ENCODE measurements around the gene FAM240B.

Gene FAM240B

DNA sequence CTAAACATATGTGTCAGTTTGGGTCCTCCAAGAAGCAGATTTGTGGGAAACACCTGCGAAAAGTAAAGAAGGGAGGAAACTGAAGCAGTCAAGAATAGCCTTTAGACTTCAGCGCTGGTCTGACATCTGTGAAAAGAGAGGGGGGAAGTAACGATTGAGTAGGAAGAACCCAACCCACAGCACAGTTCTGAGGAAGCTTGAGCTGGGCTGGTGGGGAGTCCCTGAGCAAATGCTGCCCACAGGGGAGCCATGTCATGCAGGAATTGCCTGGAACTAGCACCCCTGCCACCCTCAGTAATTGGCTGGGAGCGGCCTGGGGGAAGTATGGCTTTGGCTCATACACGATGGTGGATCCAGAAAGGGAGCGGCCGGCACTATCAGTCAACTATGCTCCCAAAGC, 20.6 kb downstream of the FAM240B start:
- no peak for DNase-seq (ENCODE audit: low read depth in 2 of 2)

DNA sequence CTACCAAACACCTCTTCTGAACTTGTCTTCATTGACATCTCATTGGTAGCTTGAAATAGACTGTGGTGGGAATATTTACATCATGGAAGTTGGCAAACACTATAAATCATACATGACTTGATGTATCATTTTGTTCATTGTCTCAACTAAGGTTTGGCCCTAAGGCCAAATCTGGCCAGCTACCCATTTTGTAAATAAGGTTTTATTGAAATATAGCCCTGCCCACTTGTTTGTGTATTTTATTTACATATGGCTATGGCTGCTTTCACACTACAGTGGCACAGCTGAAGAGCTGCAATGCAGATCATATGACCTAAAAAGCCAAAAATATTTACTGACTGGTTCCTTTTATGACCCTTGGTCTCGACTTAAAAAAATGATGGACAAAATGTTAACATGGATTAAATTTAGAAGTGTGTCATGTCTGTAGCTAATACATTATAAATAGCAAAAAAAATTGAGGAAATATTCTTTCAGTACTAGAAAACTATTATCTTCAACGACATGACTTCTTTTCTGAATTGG, 22.1 kb downstream of the FAM240B start:
- DNase-seq (ENCODE audit: low read depth in 2 of 2): no peak

DNA sequence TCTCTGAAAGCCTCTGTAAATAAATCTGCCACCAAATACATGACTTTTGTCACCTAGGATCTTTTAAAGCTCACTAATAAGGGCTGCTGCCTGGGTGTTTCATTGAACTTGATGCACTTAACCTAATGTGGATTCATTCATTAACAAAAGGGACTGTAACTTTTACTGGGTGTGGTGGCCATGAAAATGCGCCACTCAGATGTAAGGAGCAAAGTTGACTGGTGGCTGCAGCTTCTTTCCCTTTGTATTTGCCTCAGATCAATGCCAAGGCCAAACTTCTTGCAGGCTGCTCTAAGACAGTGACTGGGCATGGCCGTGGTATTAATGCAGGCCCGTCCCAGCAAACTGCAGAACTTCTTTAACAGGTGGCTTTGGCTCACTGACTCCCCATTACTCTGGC, 22.9 kb downstream of the FAM240B start:
- DNase-seq (ENCODE audit: low read depth in 2 of 2): no peak

DNA sequence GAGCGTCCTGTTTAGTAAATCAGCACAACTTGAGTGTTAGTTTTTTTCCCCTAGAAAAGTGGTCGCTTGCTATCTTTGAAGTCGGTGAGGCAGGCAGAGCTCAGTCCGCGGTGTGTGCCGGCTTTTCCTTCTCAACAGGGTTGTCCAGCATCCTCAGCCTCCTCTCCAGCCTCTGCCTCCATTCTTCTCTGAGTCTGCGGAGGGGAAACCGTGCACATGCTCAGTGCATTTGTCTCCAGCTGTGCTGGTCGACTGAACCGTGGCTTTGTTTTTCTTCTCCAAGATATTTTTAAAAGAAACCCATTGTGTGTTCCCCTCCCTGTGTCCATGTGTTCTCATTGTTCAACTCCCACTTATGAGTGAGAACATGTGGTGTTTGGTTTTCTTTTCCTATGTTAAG, 25.3 kb downstream of the FAM240B start:
- no peak for DNase-seq (ENCODE audit: low read depth in 2 of 2)

DNA sequence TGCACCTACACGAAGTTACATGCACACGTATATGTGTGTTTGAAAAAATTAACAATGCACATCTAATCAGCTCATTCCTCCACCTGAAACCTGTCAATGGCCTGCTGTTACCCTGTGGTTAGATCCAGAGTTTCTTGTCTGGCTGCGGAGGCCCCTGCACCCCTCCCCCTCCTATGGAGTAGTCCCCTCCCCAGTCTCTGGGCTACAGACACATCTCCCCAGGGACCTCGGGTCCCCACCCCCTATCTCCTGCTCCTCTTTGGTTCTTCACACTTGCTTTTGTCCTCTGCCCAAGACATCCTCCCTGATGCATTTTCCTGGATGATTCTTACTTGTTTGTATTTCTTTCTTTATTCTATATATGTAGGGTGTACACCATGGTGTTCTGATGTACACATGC, 27.2 kb downstream of the FAM240B start:
- DNase-seq (ENCODE audit: low read depth in 2 of 2): no peak

DNA sequence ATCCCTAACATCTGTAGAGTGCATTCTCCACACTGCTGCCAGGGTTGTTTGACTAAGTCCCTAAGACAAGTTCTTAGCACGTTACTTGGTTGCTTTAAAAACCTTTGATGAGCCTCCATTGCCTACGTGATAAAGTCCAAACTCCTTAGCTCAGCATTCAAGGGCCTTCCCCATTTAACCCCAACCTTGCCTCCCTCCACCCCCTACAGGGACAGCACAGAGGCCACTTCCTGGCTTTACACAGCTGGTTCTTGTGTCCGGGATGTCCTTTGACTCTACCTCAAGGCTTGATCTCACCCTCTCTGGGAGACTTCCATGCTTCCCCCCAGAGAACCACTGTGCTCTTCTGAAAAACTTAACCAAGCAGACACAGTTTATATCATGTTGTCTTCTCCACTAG, 29.4 kb downstream of the FAM240B start:
- no peak for DNase-seq (ENCODE audit: low read depth in 2 of 2)

DNA sequence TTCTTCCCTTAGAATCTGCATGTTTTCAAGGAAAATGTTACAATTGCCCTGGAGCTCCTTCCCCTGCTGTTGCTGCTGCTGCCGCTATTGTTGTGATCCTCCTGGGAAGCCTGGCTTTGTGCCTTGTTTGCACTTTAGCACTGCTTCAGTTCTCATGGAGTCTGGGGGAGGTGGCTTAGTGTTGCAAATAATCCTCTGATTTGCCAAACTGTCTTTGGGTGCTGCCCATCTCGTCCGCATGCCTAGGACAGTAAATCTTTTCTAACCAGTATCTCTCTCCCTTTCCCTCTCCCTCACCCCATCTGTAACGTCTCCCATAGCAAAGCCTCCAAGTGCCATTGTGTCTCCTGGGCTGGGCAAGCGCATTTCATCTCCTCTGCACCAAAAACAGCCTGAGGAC, 30.3 kb downstream of the FAM240B start:
- no peak for DNase-seq (ENCODE audit: low read depth in 2 of 2)

DNA sequence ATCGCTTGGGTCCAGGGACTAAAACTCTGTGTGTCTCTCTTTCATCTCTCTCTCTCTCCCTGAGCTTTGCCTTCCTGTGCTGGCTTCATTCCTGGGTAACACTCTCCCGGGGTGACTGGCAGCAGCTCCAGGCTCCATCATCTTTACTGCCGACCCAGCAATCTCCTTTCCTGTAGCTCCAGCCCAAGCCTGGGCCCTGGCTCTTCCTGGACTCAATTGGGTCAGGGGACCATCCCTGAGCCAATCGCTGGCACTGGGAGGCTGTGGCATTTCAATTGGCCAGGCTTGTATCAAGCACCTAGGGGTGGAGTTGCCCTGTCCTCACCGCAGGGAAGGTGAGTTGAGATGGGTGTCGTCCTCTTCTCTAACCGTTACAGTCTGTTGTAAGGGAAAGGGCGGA, 31.9 kb downstream of the FAM240B start:
- no peak for DNase-seq (ENCODE audit: low read depth in 2 of 2)

DNA sequence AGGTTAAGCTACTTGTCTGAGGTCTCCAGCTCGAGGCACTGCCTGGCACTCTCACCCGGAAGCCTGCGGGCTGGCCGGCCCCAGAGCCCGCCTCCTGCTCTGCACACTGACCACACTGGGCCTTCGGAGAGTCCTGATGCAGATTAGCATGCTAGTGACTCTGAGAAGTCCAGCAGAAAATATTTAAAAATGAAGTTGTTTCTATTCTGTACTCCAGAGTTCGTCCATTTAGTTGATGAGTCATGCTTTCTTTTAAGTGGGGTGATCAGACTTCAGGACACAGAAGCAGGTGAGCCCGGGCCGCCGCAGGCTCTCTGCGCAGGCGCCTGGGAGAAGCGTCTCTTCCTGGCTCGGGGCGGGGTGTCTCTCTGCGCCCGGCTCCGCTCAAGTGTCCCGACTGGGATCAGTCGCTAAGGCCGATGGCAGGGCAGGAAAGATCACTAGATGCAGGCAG, 32.5 kb downstream of the FAM240B start:
- no peak for DNase-seq (ENCODE audit: low read depth in 2 of 2)

DNA sequence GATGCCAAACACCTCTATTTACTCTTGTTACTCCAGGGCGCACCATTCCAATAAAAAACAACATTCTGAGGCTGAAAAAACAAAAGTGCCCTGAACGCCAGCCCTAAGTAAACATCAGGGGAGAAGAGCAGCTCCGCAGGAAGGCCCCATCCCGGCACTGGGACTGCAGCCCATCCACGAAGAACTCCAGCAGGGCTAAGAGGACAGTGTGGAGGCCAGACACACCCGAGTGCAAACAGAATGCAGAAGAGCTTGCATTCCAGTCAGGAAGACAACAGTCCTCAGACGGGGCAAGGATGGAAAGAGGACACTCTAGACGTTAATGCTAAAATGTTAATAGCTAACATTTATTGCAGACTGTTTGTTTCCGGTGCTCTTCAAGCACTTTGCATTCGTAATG, 33.0 kb downstream of the FAM240B start:
- no peak for DNase-seq (ENCODE audit: low read depth in 2 of 2)

DNA sequence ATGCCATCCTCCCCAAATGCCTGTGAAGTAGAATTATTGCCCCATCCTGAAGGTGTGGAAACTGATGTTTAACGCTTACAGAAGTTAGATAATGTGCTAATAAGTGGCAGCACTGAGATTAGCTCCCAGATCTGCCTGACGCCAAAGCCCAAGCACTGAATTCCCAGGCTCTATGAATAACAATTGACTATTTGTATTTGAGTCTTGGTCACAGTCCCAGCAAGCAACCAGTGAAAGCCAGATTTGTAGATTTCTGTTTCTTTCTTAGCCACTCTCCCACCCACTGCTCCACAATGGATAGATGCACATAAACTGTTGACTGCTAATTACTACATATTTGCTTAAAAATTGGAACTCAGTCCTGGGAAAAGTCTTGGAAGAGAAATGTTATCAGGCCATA, 34.4 kb downstream of the FAM240B start:
- no peak for DNase-seq (ENCODE audit: low read depth in 2 of 2)

DNA sequence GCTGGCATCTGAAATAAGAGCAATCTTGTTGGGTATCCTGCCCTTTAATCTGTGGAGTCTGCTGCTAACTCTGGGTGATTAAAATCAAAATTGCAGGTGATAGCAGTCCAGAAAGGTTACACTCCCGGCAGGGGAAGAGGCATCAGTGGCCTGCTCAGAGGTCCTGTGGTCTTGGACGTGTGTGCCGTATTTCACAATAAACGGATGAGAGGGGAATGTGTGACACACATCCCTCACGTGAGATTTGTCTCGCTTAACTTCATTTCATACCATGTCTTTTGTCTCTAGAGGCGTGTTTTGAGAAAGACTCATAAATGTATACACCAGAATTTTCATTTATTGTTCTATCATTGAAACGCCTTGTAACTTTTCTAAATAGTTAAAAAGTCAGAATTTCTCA, 36.6 kb downstream of the FAM240B start:
- DNase-seq (ENCODE audit: low read depth in 2 of 2): no peak

DNA sequence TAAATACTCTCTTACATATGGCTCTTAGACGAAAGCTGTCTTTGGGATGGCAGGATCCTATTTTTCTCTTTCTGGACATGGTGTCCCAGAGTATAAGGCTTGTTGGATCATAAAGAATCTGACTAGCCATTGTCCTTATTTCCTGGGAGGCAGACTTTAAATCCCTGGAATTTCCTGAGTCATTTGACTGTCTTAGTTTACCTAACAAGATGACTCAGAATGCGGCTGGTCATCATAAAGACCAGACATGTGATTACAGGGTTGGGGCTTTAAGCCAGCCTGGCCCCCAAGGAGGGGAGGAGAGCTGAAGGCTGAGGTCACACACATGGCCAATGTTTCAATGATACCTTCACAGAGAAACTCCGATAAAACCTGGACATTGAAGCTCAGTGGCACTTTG, 37.2 kb downstream of the FAM240B start:
- DNase-seq (ENCODE audit: low read depth in 2 of 2): no peak

DNA sequence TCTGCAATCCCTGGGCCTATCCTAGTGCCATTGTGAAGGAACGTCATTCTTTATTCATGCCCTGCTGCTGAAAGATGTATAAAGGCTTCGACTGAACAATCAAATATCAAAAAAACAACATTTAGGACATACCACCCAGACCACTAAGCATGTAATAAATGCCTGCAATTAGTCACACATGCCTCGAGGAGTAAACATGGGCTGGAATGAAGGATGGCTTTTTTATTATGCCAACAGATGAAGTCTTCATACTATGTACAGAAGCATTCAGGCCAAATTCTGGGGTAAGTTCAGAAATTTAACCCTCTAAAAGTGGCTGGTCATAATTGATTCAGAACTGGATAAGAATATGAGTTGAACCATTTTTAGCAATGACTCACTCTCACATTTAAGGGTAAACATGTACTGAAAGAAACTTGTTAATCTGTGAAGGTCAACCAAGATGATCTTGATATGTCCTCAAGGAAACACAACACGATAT, 38.1 kb downstream of the FAM240B start:
- no peak for DNase-seq (ENCODE audit: low read depth in 2 of 2)

DNA sequence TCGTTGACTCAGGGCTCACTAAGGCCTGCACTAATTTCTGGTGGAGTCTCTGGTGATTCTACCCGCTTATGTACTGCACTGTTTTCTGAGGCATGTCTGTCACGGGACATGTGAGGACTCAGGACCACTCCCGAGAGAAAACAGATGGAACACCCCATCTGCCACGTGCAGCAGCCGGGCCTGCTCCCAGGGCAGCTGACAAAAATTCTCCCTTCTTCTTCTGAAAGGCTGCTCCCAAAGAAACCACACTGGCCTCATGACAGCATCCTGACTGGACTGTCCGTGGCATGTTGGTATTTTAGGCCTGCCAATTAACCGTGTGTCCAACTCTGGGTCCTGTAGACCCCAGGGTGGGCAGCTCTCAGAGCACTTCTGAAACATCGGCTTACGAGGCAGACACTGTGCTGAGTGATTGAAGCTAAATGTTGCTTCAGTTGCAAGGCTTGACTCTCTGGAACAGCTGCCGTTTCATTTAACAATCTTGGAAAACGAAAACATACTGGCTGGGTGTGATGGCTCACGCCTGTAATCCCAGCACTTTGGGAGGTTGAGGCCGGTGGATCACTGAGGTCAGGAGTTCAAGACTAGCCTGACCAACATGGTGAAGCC, 39.0 kb downstream of the FAM240B start:
- no peak for DNase-seq (ENCODE audit: low read depth in 2 of 2)

DNA sequence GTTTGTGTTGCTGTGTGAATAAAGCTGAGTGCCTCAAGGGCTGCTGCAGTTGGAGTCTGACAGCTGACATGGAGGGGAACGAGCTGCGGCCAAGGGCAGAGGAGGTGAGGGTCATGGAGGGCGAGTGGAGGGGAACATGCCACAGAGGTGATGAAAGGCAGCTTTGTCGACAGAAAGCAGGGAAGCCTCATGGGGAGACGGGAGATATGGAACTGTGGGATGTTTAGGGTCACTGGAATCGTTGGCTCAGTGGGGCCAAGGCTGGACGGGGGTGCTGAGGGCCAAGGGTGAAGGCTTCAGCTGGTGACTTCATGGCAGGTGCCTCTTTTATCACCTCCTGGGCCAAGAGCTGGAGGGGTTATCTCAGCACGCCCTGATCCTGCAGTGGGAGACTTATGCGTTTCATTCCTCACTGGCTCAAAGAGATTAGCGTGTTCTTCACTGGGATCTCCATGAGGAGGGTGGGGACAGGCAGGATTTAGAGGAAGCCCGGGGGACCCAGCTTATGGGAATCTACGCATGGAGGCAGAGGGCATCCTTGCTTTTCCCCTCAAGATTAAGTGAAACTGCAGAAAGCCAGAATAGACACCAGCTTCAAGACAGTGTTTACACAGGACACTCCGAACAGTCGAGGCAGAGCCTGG, 42.2 kb downstream of the FAM240B start:
- no peak for DNase-seq (ENCODE audit: low read depth in 2 of 2)

DNA sequence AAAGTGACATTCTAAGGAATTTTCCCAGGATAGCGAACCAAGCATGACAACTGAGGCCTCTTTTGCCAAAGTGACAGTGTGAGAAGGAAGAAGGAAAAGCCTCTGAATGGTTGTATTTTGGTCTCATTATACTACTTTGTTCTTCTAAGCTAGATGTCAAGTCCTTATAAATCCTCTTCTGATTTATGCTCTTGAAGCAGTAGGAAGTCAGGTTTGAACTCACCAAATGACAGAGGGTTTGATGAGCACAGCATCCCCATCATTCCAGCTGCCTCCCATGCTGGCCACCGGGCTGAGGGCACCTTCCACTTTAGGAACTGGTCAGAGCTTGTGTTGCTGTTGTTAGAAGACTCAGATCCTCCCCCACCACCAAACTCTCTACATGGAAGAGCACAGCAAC, 44.1 kb downstream of the FAM240B start:
- DNase-seq (ENCODE audit: low read depth in 2 of 2): no peak

DNA sequence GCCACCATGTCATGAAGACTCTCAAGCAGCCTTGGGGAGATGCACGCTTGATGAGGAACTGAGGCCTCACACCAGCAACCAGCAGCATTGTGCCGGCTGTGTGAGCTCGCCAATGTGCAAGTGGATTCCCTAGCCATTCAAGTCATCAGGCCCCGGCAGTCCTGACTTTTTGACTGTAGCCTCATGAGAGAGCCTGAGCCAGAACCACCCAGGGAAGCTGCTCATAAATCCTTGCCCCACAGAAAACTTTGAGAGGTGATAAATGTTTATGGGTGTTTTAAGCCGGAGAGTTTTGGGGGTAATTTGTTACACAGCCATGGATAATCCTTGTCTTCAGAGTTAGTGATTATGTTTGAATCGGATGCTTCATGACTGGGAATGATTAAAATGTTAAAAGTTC, 44.7 kb downstream of the FAM240B start:
- no peak for DNase-seq (ENCODE audit: low read depth in 2 of 2)

DNA sequence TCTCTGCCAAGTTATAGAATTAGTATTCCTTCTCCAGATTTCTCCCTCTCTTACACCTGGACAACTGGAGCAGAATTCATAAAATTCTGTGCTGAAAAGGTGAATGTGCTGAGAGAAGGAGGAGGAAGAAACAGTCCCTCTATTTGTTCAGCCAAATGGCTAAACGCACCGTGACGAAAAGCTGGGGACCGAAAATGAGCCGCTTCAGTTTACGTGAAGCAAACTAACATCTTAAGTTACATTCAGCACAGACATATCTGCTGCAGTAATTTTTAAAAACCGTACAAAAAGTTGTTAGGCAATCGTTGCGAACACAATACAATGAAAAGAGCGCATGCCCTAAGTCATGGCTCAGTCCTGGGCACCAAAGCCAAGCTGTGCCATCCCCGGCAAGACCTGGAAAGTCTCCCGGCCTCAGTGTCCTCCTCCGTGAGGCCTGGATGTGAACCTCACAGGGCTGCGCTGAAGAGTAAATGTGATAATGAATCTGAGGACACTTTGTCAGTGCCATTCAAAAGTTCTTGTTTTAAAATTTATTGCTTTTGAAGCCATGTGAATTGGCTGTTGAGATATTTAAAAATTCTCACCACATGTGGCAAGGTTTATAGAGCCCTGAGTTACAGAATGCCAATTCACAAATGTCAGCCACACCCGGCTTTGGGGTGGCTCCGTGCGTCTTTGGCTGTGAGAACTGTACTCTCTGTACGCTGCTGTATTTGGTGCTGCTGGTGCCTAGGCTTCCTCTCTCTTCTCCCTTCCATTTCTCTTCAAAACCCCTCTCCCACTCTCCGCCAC, 46.3 kb downstream of the FAM240B start:
- no peak for DNase-seq (ENCODE audit: low read depth in 2 of 2)

DNA sequence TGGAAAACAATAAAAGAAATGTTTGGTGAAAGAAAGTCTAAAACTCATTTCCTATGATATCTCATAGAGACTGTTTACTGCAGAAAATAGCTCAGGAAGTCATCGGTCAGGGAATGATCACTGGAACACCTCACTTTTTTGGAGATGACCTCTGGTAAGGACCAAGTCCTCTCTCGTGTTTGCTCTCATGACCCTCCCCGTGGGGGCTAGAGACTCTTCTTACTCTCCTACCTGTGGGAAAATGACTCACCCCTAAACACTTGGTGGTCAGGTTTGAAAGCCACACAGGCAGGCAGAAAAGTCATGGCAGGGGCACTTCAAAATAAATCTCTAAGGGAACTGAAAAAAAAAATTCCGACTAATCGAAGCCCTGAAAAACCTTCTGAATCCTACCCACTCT, 48.2 kb downstream of the FAM240B start:
- no peak for DNase-seq (ENCODE audit: low read depth in 2 of 2)

DNA sequence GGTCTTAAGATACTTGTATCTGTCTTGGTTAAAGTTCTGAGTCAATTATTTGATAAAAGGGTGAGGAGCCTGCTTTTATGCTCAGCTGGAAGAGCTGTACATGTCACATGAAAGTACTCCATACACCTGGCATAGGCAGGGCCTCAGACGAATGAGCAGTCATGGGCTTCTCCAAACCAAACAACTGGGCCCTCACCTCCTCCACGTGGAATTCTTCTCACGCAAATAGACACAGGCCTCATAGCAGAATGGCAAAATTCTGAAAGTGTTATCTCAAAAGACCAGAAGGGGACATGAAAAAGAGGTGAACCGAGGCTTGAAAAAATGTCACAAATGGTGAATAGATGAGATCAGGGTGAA, 48.6 kb downstream of the FAM240B start:
- no peak for DNase-seq (ENCODE audit: low read depth in 2 of 2)

DNA sequence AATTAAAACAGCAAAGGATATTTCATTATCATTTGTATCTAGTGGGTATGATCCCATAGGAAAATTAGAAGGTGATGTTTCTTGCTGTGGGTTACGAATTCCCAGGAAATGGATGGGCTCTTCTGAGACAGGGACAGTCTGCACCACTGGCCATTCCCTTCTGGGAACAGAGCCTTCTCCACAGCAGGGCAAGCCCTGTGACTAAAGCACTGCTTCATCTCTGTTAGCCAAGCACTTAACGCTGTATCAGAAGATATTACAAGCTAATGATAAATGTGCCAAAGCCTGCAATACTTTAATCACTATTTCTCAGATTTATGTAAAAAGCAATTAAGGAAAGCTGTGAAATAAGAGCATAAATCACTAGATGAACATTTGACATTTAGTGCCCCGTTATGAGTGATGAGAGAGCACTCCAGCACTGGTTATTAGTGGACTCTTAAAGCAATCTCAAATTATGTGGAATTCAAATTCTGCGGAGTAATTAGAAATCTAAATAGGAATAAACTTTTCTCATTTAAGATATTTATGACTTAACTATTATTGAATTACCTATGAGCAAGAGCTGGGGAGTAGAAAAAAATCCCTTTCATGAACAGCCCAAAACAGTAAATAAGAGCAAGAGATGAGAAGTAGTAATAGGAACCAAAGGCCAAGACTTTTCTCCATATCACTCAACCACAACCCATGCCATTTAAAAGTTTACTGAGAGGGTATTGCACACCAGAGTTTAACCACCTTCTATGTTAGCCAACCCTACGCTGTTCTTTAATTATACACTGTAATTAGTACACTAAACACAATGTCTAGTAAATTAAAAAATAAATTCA, 49.2 kb downstream of the FAM240B start:
- DNase-seq (ENCODE audit: low read depth in 2 of 2): no peak
